Stimulated activated naive CD8-positive, alpha-beta T cell treated with anti-CD3 and anti-CD28 coated beads, Interleukin-15, Interleukin-2, amounts not matched to agents 100 ng/mL and 50 ng/mL, for 24 hours (primary cell): ENCODE data around the gene SPAG17.

Experiments used
- H3K27ac Mint-ChIP-seq: one replicate; pipeline ENCODE4 v1.8.0; 2021; ENCODE audit warnings: mild to moderate bottlenecking, mixed read lengths
- H3K27me3 Mint-ChIP-seq: one replicate; pipeline ENCODE4 v1.8.0; 2021; ENCODE audit warnings: mixed read lengths
- H3K36me3 Mint-ChIP-seq: one replicate; pipeline ENCODE4 v1.8.0; 2021; ENCODE audit warnings: low read depth, mixed read lengths
- H3K4me1 Mint-ChIP-seq: one replicate; pipeline ENCODE4 v1.8.0; 2021; ENCODE audit warnings: low read depth, mixed read lengths
- H3K4me3 Mint-ChIP-seq: one replicate; pipeline ENCODE4 v1.8.0; 2021; ENCODE audit warnings: mild to moderate bottlenecking, mixed read lengths
- H3K9me3 Mint-ChIP-seq: one replicate; pipeline ENCODE4 v1.8.0; 2021; ENCODE audit warnings: mixed read lengths

Gene SPAG17

DNA sequence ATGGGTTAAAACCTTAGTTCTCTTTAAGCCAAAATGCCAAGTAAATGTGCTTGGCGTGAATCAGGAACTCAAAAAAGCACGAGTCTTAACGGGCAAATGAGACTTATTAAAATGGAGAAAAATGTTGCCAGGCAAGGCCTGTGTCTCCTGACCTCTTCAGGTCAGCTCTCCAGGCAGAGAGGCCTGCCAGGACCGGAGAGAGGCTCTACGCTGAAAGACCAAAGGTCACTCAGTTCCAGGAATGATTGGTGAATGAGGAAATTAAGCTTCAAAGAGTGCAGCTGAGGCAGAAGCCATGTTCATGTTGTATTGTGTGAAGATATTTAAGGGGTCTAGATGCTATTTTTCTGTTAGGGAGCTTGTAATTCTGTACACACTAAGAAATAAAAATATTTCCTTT, 66.6 kb downstream of the SPAG17 start:
- Mint-ChIP-seq H3K4me3 (no peak overlapping the region), H3K27me3 (peaks cover 7% of the 10 kb centered on the region), H3K9me3 (no peaks in the 10 kb centered on the region), H3K4me1 (no peaks in the 10 kb centered on the region), H3K27ac (no peak overlapping the region), H3K36me3 (no peaks in the 10 kb centered on the region)

DNA sequence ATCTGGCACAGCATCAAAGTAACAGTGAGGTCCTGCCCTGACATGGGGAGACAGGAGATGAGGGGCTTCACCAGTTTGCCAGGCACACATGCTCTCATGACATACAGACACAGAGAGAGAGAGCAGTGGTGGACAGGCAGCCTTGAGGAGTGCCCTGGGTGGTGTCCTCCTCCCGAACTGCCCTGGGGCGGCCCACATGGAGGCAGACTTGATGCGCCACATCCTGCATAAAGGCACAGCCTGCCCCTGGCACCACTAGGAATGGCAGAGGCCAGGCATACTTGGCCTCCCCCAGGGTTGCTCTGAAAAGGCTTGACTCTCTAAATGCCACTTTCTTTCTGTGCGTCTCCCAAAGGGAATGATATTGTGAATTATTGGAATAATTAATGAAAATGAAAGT, 67.5 kb downstream of the SPAG17 start:
- Mint-ChIP-seq H3K4me3 (no peak overlapping the region), H3K36me3 (no peaks in the 10 kb centered on the region), H3K4me1 (no peaks in the 10 kb centered on the region)

DNA sequence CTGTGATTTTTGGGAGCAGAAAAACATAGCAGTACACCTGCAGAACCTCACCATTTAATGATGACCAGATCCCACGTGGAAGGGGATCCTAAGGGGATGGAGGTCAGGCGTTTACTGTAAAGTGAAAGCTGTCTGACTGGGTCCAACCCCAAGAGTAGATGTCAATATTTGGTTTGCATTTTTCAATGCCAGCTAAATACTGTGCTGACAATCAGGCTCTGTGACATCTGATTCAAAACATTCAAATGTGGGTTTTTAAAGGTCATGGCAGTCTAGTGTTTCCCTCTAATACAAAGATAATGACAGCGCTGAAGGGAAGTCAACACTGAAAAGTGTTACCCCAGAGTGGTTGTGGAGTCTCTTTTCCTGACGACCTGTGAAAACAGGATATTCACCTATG, 68.1 kb downstream of the SPAG17 start:
- no peaks in the 10 kb centered on the region for H3K4me1 Mint-ChIP-seq
- no peak overlapping the region for H3K4me3 Mint-ChIP-seq
- H3K9me3 Mint-ChIP-seq: no peaks in the 10 kb centered on the region
- H3K36me3 Mint-ChIP-seq: no peaks in the 10 kb centered on the region
- peaks cover 7% of the 10 kb centered on the region for H3K27me3 Mint-ChIP-seq
- no peak overlapping the region for H3K27ac Mint-ChIP-seq

More for the DNA sequence above, 67.5 kb downstream of the SPAG17 start:
- peaks cover 7% of the 10 kb centered on the region for H3K27me3 Mint-ChIP-seq
- no peaks in the 10 kb centered on the region for H3K9me3 Mint-ChIP-seq
- no peak overlapping the region for H3K27ac Mint-ChIP-seq

DNA sequence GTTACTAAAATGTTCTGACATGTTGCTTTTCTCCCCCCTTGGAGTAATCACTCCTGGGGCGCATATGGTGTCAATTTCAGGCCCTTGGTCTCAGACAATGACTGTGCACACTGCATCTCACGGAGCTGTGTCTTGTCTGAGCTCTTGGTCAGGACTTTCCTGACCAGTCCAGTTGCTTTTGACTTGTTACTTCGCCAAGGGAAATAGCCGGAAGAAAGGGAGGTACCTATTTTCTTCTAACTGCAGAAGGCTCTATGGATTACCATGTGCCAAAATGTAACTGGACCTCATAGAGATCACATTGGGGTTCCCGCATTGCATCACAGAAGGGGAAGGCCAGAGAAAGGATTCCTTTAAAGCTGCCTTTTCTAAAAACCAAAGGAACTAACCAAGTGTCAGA, 68.6 kb downstream of the SPAG17 start:
- Mint-ChIP-seq H3K36me3 (no peaks in the 10 kb centered on the region), H3K27ac (no peak overlapping the region), H3K27me3 (peaks cover 7% of the 10 kb centered on the region), H3K9me3 (no peaks in the 10 kb centered on the region), H3K4me1 (no peaks in the 10 kb centered on the region), H3K4me3 (no peak overlapping the region)

DNA sequence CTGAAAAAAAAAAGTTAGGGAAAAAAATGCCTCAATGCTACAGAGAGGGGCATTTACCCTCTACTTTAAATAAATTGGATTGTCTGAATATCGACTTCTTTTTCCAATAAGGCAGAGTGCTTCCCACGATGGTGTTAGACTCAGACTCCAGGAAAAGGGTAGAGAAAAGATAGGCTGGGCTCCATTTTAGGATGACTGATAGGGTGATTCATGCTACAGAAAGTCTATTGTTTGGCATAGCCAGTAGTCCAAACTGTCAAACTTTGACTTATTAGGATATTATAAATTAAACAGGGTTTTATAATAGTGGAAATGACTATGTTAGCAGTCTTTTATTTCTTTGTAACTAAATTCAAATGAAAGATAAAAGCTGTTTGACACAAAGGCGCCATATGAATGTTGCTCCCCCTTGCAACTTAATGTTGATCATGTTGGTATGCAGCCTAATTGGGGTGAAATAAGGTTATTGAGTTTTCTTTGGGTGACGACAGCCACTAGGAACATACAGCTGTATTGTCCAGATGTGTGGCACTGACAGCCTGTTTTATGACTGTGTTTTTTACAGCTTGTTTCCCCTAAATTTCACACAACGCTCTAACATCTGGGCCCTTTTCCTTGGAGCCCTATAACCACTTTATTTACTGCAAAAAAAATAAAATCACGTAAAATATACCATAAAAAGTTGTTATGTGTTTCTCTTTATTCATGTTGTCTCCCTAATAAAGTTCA, 69.3 kb downstream of the SPAG17 start:
- Mint-ChIP-seq H3K27ac (no peak overlapping the region), H3K27me3 (peaks cover 7% of the 10 kb centered on the region)

DNA sequence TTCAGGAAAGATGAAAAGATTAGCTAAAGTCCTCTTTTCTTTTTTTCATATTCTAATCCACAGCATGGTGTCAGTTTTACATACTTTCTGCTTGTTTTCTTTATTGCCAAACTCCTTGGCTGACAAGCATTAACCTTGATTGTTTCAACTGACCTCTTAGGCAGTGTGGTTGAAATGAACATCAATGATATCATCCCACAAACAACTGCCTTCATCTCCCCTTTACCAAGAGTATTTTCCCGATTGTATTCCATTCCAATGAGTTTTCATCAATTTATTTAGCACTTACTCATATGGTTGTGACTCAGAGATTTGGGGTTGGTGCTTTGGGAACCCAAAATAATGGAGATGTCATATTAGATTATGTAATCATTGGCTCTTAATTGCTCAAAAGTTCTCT, 71.8 kb downstream of the SPAG17 start:
- no peaks in the 10 kb centered on the region for H3K4me1 Mint-ChIP-seq
- H3K4me3 Mint-ChIP-seq: no peak overlapping the region
- H3K9me3 Mint-ChIP-seq: no peaks in the 10 kb centered on the region
- H3K27ac Mint-ChIP-seq: no peak overlapping the region
- peaks cover 4% of the 10 kb centered on the region for H3K27me3 Mint-ChIP-seq
- no peaks in the 10 kb centered on the region for H3K36me3 Mint-ChIP-seq

More for the DNA sequence above, 69.3 kb downstream of the SPAG17 start:
- no peaks in the 10 kb centered on the region for H3K36me3 Mint-ChIP-seq
- no peaks in the 10 kb centered on the region for H3K9me3 Mint-ChIP-seq
- H3K4me1 Mint-ChIP-seq: no peaks in the 10 kb centered on the region
- no peak overlapping the region for H3K4me3 Mint-ChIP-seq

DNA sequence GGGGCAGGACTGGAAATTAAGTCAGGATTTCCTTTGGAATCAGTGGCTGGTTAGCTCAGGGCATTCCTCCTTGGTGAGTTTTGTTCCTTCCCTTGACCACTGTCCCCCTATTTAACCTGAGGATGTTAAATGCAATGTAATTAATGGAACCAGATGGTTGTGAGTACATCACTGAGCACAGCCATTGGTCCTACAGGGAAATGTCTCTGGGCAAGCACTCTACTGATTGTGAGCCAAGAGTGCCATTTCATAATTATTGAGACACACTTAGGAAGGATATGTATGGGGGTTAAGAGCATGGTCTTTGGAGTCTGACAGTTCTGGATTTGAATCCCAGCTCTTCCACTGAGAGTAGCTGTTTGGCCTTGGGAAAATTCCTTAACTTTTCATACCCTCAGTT, 74.4 kb downstream of the SPAG17 start:
- Mint-ChIP-seq H3K4me1 (no peaks in the 10 kb centered on the region), H3K27me3 (peaks cover 4% of the 10 kb centered on the region), H3K4me3 (no peak overlapping the region), H3K27ac (no peak overlapping the region), H3K9me3 (no peaks in the 10 kb centered on the region), H3K36me3 (no peaks in the 10 kb centered on the region)

DNA sequence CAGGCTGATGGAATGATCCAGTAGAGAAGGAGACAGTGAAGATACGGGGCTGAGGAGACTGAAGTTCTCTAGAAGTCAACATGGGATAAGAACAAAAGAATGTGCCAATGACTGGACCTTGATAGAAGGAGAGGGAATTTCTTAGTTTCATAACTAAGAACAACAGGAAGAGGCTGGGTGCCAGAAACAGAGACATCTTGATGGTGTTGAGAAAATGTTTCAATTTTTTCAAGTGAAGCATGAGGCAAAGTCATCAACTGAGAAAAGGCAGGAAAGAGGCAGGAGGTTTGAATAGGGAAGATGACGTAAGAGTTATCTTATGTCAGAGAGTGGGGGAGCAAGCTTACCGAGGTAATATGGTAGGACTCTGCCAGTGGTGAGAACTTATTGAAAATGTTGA, 80.1 kb downstream of the SPAG17 start:
- Mint-ChIP-seq H3K9me3 (no peaks in the 10 kb centered on the region), H3K4me3 (no peak overlapping the region), H3K27me3 (no peaks in the 10 kb centered on the region), H3K27ac (no peak overlapping the region), H3K4me1 (no peaks in the 10 kb centered on the region), H3K36me3 (no peaks in the 10 kb centered on the region)

DNA sequence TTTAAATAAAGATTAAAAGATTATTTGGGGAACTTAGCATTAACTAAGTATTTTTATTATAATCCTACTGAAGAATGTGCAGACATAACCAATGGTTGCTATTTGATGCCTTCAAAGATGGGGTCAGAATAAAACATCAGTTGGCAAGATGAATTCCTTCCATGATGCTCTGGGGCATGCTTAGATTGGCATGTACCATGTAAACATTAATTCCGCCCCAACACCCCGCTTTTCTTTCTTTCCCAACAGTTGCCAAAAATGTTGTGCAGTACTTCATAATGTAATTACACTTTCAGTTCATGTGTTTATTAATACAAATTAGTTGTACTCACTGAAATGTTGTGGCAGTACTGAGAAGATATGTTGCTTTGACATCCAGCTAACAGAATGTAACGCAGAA, 82.6 kb downstream of the SPAG17 start:
- no peak overlapping the region for H3K4me3 Mint-ChIP-seq
- no peaks in the 10 kb centered on the region for H3K9me3 Mint-ChIP-seq
- no peaks in the 10 kb centered on the region for H3K4me1 Mint-ChIP-seq
- no peak overlapping the region for H3K27ac Mint-ChIP-seq
- H3K36me3 Mint-ChIP-seq: no peaks in the 10 kb centered on the region
- peaks cover 6% of the 10 kb centered on the region for H3K27me3 Mint-ChIP-seq

DNA sequence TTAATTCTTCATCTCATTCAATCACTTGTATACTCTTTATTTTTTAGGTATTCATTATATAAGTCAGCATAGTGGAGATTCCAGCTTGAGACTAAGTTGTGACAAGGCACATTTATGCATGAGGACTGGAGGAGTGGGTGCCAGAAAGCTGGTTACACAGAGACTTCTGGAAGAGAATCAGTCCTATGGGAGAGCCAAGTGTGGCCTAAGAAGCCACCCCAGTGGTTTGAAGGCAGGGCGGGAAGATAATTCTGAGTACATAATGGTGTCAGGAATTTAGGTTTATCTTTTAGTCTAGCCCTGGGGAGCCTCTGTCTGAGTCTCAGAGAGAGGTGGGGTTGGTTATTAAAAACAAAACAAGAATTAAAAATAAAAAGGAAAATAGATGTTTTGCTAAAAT, 83.0 kb downstream of the SPAG17 start:
- H3K27me3 Mint-ChIP-seq: peaks cover 8% of the 10 kb centered on the region
- H3K36me3 Mint-ChIP-seq: no peaks in the 10 kb centered on the region
- no peak overlapping the region for H3K27ac Mint-ChIP-seq
- no peaks in the 10 kb centered on the region for H3K9me3 Mint-ChIP-seq
- H3K4me3 Mint-ChIP-seq: no peak overlapping the region
- H3K4me1 Mint-ChIP-seq: no peaks in the 10 kb centered on the region

DNA sequence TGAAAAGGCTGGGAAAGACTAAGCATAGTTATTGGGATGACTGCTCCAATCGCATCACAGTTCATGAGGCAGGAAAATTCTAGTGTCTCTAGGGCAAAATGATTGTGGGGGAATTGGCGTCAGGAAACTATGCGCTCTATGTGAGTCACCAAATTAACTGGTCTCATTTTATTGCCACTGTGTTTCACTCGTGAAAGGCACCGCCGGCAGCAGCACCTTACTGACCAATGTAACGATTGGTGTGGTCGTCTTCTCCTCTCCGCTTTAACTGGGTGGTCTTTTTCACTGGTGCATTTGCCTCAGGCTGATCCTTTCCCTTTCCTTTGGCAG, 83.5 kb downstream of the SPAG17 start:
- peaks cover 8% of the 10 kb centered on the region for H3K27me3 Mint-ChIP-seq
- H3K27ac Mint-ChIP-seq: no peak overlapping the region
- H3K36me3 Mint-ChIP-seq: no peaks in the 10 kb centered on the region
- H3K9me3 Mint-ChIP-seq: no peaks in the 10 kb centered on the region
- no peak overlapping the region for H3K4me3 Mint-ChIP-seq
- no peaks in the 10 kb centered on the region for H3K4me1 Mint-ChIP-seq

DNA sequence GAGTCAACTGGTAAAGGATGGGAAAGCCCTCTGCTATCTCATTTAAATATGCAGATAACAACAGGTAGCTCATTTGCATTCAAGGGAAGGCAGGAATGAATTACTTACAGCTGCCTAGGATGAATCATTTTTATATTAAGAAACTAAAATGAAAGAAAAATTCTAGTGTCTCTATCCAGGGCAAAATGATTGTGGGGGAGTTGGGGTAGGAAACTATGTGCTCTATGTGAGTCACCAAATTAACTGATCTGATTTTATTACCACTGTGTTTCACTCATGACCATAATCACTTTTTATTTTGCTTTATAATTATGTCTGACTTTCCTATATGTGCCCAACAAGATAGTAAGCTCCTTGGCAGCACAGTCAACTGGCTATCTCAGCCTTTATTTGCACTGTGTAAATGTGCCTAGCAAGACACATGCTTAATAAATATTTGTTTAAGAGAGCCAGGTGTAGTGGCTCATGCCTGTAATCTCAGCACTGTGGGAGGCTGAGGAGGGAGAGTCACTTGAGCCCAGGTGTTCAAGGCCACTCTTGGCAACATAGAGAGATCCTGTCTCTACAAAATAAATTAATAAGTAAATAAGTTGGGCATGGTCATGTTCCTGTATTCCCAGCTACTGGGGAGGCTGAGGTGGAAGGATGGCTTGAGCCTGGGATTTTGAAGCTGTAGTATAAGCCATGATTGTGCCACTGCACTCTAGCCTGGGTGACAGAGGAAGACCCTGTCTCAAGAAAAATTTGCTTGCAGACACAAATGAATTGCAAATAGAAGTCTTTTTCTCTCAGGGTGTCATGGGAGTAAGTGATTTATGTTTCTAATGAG, 84.1 kb downstream of the SPAG17 start:
- no peaks in the 10 kb centered on the region for H3K9me3 Mint-ChIP-seq
- H3K4me3 Mint-ChIP-seq: no peak overlapping the region
- H3K4me1 Mint-ChIP-seq: no peaks in the 10 kb centered on the region
- H3K36me3 Mint-ChIP-seq: no peaks in the 10 kb centered on the region
- H3K27me3 Mint-ChIP-seq: peaks cover 8% of the 10 kb centered on the region
- no peak overlapping the region for H3K27ac Mint-ChIP-seq

DNA sequence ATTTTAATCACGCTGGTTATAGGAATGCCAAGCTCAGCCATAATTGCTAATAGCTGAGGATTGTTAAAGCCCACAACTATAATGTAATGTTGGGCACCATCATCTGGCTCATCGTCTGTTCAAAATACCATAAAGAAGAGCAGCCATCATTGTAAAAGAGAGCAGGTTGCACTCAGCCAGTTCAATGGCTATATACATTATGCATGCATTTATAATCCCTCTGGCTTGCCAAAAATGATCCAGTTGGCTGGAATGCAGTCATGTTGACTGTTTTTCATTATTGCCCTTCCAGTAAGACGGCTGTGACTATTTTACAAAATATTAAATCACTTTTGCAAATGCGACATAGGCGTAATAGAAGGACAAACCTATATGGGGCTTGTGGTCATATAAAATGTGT, 85.3 kb downstream of the SPAG17 start:
- no peak overlapping the region for H3K27ac Mint-ChIP-seq
- no peaks in the 10 kb centered on the region for H3K36me3 Mint-ChIP-seq
- no peak overlapping the region for H3K4me3 Mint-ChIP-seq

DNA sequence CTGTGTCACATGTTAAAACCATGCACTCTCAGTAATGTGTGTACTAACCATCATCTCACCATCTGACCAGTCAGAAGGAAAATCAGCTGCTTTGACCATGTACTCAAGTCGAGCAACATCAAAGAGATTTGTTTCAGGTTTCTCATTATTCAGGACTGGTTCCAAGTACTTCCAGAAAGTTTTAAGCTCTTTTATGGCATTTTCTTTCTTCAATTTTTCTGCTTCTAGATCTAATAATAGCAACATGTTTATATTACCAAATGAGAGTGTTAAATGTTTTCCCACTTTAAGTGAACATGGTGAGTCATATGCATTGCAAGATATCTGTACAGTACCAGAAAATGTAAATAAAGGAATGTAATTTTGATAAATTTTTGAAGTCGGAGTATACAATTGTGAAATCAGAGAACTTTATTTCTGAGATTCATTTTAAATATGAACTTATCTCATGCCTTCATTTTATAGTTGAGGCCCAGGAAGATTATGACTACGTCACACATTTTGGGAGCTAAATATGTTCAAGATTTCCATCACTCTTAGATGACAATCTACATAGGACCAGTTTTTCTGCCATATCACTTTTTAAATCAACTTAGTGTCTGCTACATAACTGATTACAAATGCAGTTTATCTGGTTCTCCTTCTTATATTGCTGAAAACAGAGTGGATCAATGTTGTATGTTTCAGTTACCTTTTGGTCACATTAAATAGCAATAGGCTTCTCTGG, 87.2 kb downstream of the SPAG17 start:
- Mint-ChIP-seq H3K9me3 (no peaks in the 10 kb centered on the region), H3K36me3 (no peaks in the 10 kb centered on the region), H3K4me3 (no peak overlapping the region)

More for the DNA sequence above, 85.3 kb downstream of the SPAG17 start:
- no peaks in the 10 kb centered on the region for H3K9me3 Mint-ChIP-seq
- H3K27me3 Mint-ChIP-seq: peaks cover 8% of the 10 kb centered on the region
- H3K4me1 Mint-ChIP-seq: no peaks in the 10 kb centered on the region

DNA sequence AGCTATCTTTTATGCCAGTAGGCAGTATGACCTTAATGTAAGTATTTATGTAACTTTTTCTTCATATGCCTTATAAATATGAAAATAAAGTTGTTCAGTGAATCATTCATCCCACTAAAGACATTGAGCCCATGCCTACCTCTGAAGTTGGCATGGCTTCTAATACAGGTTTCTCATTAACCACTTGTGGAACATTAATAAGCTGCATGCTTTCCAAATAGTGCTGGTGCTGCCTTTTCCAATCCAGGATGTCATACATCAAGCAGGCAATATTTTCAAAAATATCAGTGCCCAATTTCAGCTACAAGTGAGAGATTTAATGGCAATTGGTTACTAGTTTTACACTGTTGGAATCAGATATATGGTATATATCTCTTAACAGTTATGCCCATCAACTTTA, 92.0 kb downstream of the SPAG17 start:
- no peaks in the 10 kb centered on the region for H3K36me3 Mint-ChIP-seq
- no peak overlapping the region for H3K27ac Mint-ChIP-seq
- no peak overlapping the region for H3K4me3 Mint-ChIP-seq
- peaks cover 10% of the 10 kb centered on the region for H3K27me3 Mint-ChIP-seq
- H3K4me1 Mint-ChIP-seq: no peaks in the 10 kb centered on the region
- H3K9me3 Mint-ChIP-seq: no peaks in the 10 kb centered on the region

More for the DNA sequence above, 87.2 kb downstream of the SPAG17 start:
- H3K27ac Mint-ChIP-seq: no peak overlapping the region
- H3K27me3 Mint-ChIP-seq: peaks cover 8% of the 10 kb centered on the region
- no peaks in the 10 kb centered on the region for H3K4me1 Mint-ChIP-seq
